Stimulated activated CD8-positive, alpha-beta memory T cell treated with anti-CD3 and anti-CD28 coated beads, Interleukin-15, amount 100 ng/mL, for 4 hours (primary cell): ENCODE results near the gene CAP2.

ENCODE experiments used
- DNase-seq, 2 donors: peaks; one replicate each; pipeline ENCODE4 v3.0.0-alpha.2; 2020; ENCODE audit warnings: low read depth in 2 of 2

Gene CAP2

GRCh38 chr6:17474289-17474688, 80.9 kb downstream of the CAP2 start:
- DNase-seq: no peak

GRCh38 chr6:17475606-17476244, 82.3 kb downstream of the CAP2 start:
- DNase-seq: no peak

- DNase-seq: no peak
Measured at GRCh38 chr6:17476511-17476910, 83.1 kb downstream of the CAP2 start.

- no peak for DNase-seq
Measured at GRCh38 chr6:17477356-17477755, 84.0 kb downstream of the CAP2 start.

- DNase-seq: no peak
Measured at GRCh38 chr6:17478223-17478907, 85.0 kb downstream of the CAP2 start.

GRCh38 chr6:17478946-17479345, 85.6 kb downstream of the CAP2 start:
- no peak for DNase-seq

GRCh38 chr6:17480476-17480875, 87.1 kb downstream of the CAP2 start:
- no peak for DNase-seq

- DNase-seq: no peak
Measured at GRCh38 chr6:17482711-17483110, 89.3 kb downstream of the CAP2 start.

- no peak for DNase-seq
Measured at GRCh38 chr6:17483391-17484016, 90.1 kb downstream of the CAP2 start.

- DNase-seq: no peak
Measured at GRCh38 chr6:17484201-17484849, 90.9 kb downstream of the CAP2 start.

GRCh38 chr6:17485181-17485580, 91.8 kb downstream of the CAP2 start:
- DNase-seq: no peak

- DNase-seq: no peak
Measured at GRCh38 chr6:17485946-17486345, 92.6 kb downstream of the CAP2 start.

- no peak for DNase-seq
Measured at GRCh38 chr6:17486680-17487079, 93.3 kb downstream of the CAP2 start.

GRCh38 chr6:17490724-17491123, 97.3 kb downstream of the CAP2 start:
- DNase-seq: no peak

GRCh38 chr6:17491416-17492142, 98.2 kb downstream of the CAP2 start:
- no peak for DNase-seq

GRCh38 chr6:17492350-17492749, 99.0 kb downstream of the CAP2 start:
- DNase-seq: no peak

- no peak for DNase-seq
Measured at GRCh38 chr6:17493286-17493685, 99.9 kb downstream of the CAP2 start.

GRCh38 chr6:17494177-17494576, 100.8 kb downstream of the CAP2 start:
- no peak for DNase-seq

GRCh38 chr6:17494919-17495318, 101.5 kb downstream of the CAP2 start:
- no peak for DNase-seq

GRCh38 chr6:17497535-17498095, 104.2 kb downstream of the CAP2 start:
- no peak for DNase-seq

- DNase-seq: no peak
Measured at GRCh38 chr6:17501442-17501841, 108.0 kb downstream of the CAP2 start.
